Cardiac muscle cell (in vitro differentiated cells and primary cell): Measurements from ENCODE around the gene HMG20B. TPM values are rescaled to one million over a fixed set of nuclear protein-coding genes. Genes with fewer than 3 reads are reported as not detected.
"Not testable (repeated sequence)": the region's sequence is repeated elsewhere in the genome, so short reads cannot be mapped to it uniquely, and the experiment has no call there.

Experiments used
- DNase-seq, 2 donors: peaks; one replicate each; pipeline versions ENCODE4 v3.0.0 to v3.0.0-alpha.2; 2010 to 2017; ENCODE audit warnings: low read depth in 1 of 2, low spot score in 1 of 2
- H3K27ac ChIP-seq: fragments of 200-600 bp; sonication (generic); 2 replicates; pipeline ENCODE4 v1.5.1; 2016
- H3K27me3 ChIP-seq: fragments of 200-600 bp; sonication (generic); 2 replicates; pipeline ENCODE4 v1.6.0; 2016; ENCODE audit warnings: control low read depth
- H3K36me3 ChIP-seq: fragments of 200-600 bp; sonication (generic); 2 replicates; pipeline ENCODE4 v1.5.1; 2016; ENCODE audit warnings: control low read depth
- H3K4me1 ChIP-seq: fragments of 200-600 bp; sonication (generic); 2 replicates; pipeline ENCODE4 v1.8.1; 2017; ENCODE audit warnings: low read depth, mild to moderate bottlenecking, mixed run types
- H3K4me3 ChIP-seq: fragments of 200-600 bp; sonication (generic); 2 replicates; pipeline ENCODE4 v1.5.1; 2016; ENCODE audit warnings: mild to moderate bottlenecking
- H3K9me3 ChIP-seq: fragments of 200-600 bp; sonication (generic); 2 replicates; pipeline ENCODE4 v1.5.1; 2017; ENCODE audit warnings: low read depth, mild to moderate bottlenecking, control low read depth
- CTCF ChIP-seq: IDR thresholded peaks from 2 replicates; pipeline ENCODE4 v1.5.1; 2012; ENCODE audit warnings: low read depth, mild to moderate bottlenecking, low read length
- polyA plus RNA-seq: library from polyadenylated mRNA; unstranded; fragments of >200 nt; fragmentation: Nextera tagmentation; extraction: Ambion mirVana; gene quantifications from 2 replicates; pipeline ENCODE4 v1.2.1, GENCODE V29; 2016
- total RNA-seq: library from RNA; depleted of rRNA; stranded (reverse); fragments of >200 nt; gene quantifications from 2 replicates; pipeline ENCODE4 v1.2.3, GENCODE V29; 2016

HMG20B gene
- total and polyA plus RNA-seq, 2 experiments from 2014 or later, result 154 to 253 TPM

- peaks cover 3% of the 10 kb centered on the region for H3K4me1 ChIP-seq
- H3K27me3 ChIP-seq, result peaks cover 4% of the 10 kb centered on the region
- no peak overlapping the region for H3K27ac ChIP-seq
- no peak for TF ChIP-seq CTCF
- DNase-seq, result no peak
- H3K9me3 ChIP-seq, result no peaks in the 10 kb centered on the region
- no peaks in the 10 kb centered on the region for H3K36me3 ChIP-seq
- H3K4me3 ChIP-seq, result no peak overlapping the region
Observed at GRCh38 chr19:3578390-3578789, 5.6 kb downstream of the HMG20B start.

GRCh38 chr19:3580156-3580934 lies 7.6 kb downstream of the HMG20B start:
- peak in 1 of 2 donors; percentile 91 for DNase-seq
- H3K36me3 ChIP-seq, result no peaks in the 10 kb centered on the region
- no peak for TF ChIP-seq CTCF
- H3K4me1 ChIP-seq, result peaks cover 3% of the 10 kb centered on the region
- H3K27ac ChIP-seq, result no peak overlapping the region
- H3K27me3 ChIP-seq, result peaks cover 23% of the 10 kb centered on the region
- no peaks in the 10 kb centered on the region for H3K9me3 ChIP-seq
- H3K4me3 ChIP-seq, result no peak overlapping the region

GRCh38 chr19:3581792-3582191 lies 9.0 kb downstream of the HMG20B start:
- H3K27me3 ChIP-seq, result peaks cover 38% of the 10 kb centered on the region
- DNase-seq, H3K36me3 ChIP-seq, H3K9me3 ChIP-seq, H3K4me3 ChIP-seq, H3K27ac ChIP-seq, H3K4me1 ChIP-seq: not testable (repeated sequence)

- not testable (repeated sequence) for H3K36me3 ChIP-seq, H3K4me1 ChIP-seq, H3K4me3 ChIP-seq, H3K9me3 ChIP-seq, DNase-seq, H3K27ac ChIP-seq
- peaks cover 41% of the 10 kb centered on the region for H3K27me3 ChIP-seq
Observed at GRCh38 chr19:3584036-3584802, 11.5 kb downstream of the HMG20B start.

GRCh38 chr19:3585301-3586126 lies 12.8 kb downstream of the HMG20B start, which contains the start of gene GIPC3:
GIPC3 (plus strand) TSS chr19:3585478; CDS start chr19:3585598, 120 bp downstream.
- no peaks in the 10 kb centered on the region for H3K4me1 ChIP-seq
- peak within 1 kb of the TSS; percentile 14 for H3K4me3 ChIP-seq
- no peak for TF ChIP-seq CTCF
- H3K27ac ChIP-seq, result no peak within 1 kb of the TSS
- DNase-seq, result no peak
- H3K27me3 ChIP-seq, result peaks cover 41% of the 10 kb centered on the region
- no peaks in the 10 kb centered on the region for H3K9me3 ChIP-seq
- no peaks in the 10 kb centered on the region for H3K36me3 ChIP-seq

- Histone ChIP-seq H3K27me3 (peaks cover 41% of the 10 kb centered on the region), H3K4me3 (peak overlapping the region; percentile 14)
- peak in 1 of 2 donors; percentile 42 for DNase-seq
Observed at GRCh38 chr19:3586127-3586626, 13.4 kb downstream of the HMG20B start.

More at GRCh38 chr19:3586127-3586626, 13.4 kb downstream of the HMG20B start:
- Histone ChIP-seq H3K27ac (no peak overlapping the region), H3K9me3 (no peaks in the 10 kb centered on the region), H3K4me1 (no peaks in the 10 kb centered on the region), H3K36me3 (no peaks in the 10 kb centered on the region)
- TF ChIP-seq CTCF, result peak; percentile 51
